ENCODE results near the gene HOXB9. TPM values are rescaled to one million over a fixed set of nuclear protein-coding genes. Genes with fewer than 3 reads are reported as not detected.

Gene HOXB9
- total and polyA plus RNA-seq, 9 of the 15 experiments (the other 6 are each of a cell fraction or from before 2014, with no cell fraction given) = 3.1 to 196 (median 77.6) TPM

- TF ChIP-seq REST (IDR thresholded peaks at IDR 0.05; ENCODE audit: borderline replicate concordance) = peak; percentile 5; the same call in 1 of the 2 replicates
- no peak for TF ChIP-seq REST (CRISPR knock-in tag; IDR thresholded peaks at IDR 0.05; ENCODE audit: low read depth)
- TF ChIP-seq ARID1B (IDR thresholded peaks at IDR 0.05) = 0 out of 2 replicates have a peak, but pooled peaks have one; percentile 6
- TF ChIP-seq EGR1 (conservative IDR thresholded peaks at IDR 0.05) = peak; percentile 95
- TF ChIP-seq CEBPG (CRISPR knock-in tag; IDR thresholded peaks at IDR 0.05) = peak; percentile 54; the same call in 1 of the 2 replicates
- TF ChIP-seq CEBPG (tag; conservative IDR thresholded peaks at IDR 0.05 in 1 of 2, IDR thresholded peaks at IDR 0.05 in 1 of 2) = peak; percentile 67 to 85
- TF ChIP-seq ZFX (CRISPR knock-in tag; IDR thresholded peaks at IDR 0.05) = peak; percentile 8; the same call in 1 of the 2 replicates
- peak; percentile 74 to 87; a peak in 3 of 4 replicates for TF ChIP-seq UBTF (IDR thresholded peaks at IDR 0.05; ENCODE audit: borderline replicate concordance in 1 of 2, low read depth in 2 of 2, low read length in 2 of 2)
- no peak for TF ChIP-seq ZNF324 (CRISPR knock-in tag; IDR thresholded peaks at IDR 0.05)
- no peak for TF ChIP-seq PTRF (tag; IDR thresholded peaks at IDR 0.05)
- TF ChIP-seq ZNF668 (CRISPR knock-in tag; IDR thresholded peaks at IDR 0.05) = no peak
- no peak for TF ChIP-seq MTA3 (IDR thresholded peaks at IDR 0.05; ENCODE audit: borderline replicate concordance)
- TF ChIP-seq SRSF1 (IDR thresholded peaks at IDR 0.05; ENCODE audit: low read depth, low read length) = no peak
- peak; percentile 39 to 73; a peak in 2 of 4 replicates for TF ChIP-seq MLLT1 (IDR thresholded peaks at IDR 0.05)
- TF ChIP-seq ZNF140 (CRISPR knock-in tag; IDR thresholded peaks at IDR 0.05) = no peak
- TF ChIP-seq FOXK1 (CRISPR knock-in tag; IDR thresholded peaks at IDR 0.05; ENCODE audit: borderline replicate concordance) = no peak
These were observed 49.5 kb downstream of the HOXB9 start (continued) for GRCh38 chr17:48576479-48577309.

Measured in K562 (cell line).